NCI-H446 (cell line): ENCODE results near the gene GIPC3.

ENCODE experiments used
- DNase-seq, 2 experiments: peaks; one replicate each; lab custom pipeline; 2025; lab: John Stamatoyannopoulos, UW

Gene GIPC3

GRCh38 chr19:3638208-3639193, 53.2 kb downstream of the GIPC3 start:
- no peak for DNase-seq

GRCh38 chr19:3639479-3639878, 54.2 kb downstream of the GIPC3 start:
- DNase-seq, result no peak

- no peak for DNase-seq
Observed at GRCh38 chr19:3641515-3642269, 56.4 kb downstream of the GIPC3 start.

GRCh38 chr19:3642296-3642695, 57.0 kb downstream of the GIPC3 start:
- no peak for DNase-seq
